ENCODE results near the gene ARHGAP15. TPM values are rescaled to one million over a fixed set of nuclear protein-coding genes. Genes with fewer than 3 reads are reported as not detected.

ARHGAP15 gene
- total and polyA plus RNA-seq, 2 donors from 2014 or later: 5.7 to 23.1 TPM

- H3K27me3 ChIP-seq (ENCODE audit: control insufficient read depth, insufficient read depth, low read length): no peaks in the 10 kb centered on the region
- intact Hi-C loops (cut with DNase I): no loop called here
- no peaks in the 10 kb centered on the region for H3K36me3 ChIP-seq (ENCODE audit: control insufficient read depth in 2 of 3, insufficient read depth in 3 of 3, low read length in 3 of 3)
- H3K4me3 ChIP-seq (ENCODE audit: low read length in 3 of 3): no peak overlapping the region
- FAIRE-seq: no peak
- no peak for DNase-seq
- no peak overlapping the region for H3K27ac ChIP-seq (ENCODE audit: low read depth in 2 of 2, low read length in 2 of 2)
- no peaks in the 10 kb centered on the region for H3K4me1 ChIP-seq (ENCODE audit: control insufficient read depth in 2 of 3, insufficient read depth in 2 of 3, low read depth in 1 of 3, low read length in 3 of 3)
- H3K9me3 ChIP-seq (ENCODE audit: control insufficient read depth in 2 of 3, insufficient read depth in 1 of 3, low read length in 3 of 3): no peaks in the 10 kb centered on the region
- no peak overlapping the region for H3K9ac ChIP-seq (ENCODE audit: low read length in 3 of 3)
- no peak for TF ChIP-seq CTCF (IDR thresholded peaks at IDR 0.05; ENCODE audit: borderline replicate concordance, extremely low read depth, insufficient read depth)
These were observed 571.6 kb downstream of the ARHGAP15 start for GRCh38 chr2:143700865-143701264.

GRCh38 chr2:143701785-143702184 is 572.6 kb downstream of the ARHGAP15 start:
- Histone ChIP-seq H3K9me3 (ENCODE audit: control insufficient read depth in 2 of 3, insufficient read depth in 1 of 3, low read length in 3 of 3) (no peaks in the 10 kb centered on the region), H3K27me3 (ENCODE audit: control insufficient read depth, insufficient read depth, low read length) (no peaks in the 10 kb centered on the region), H3K36me3 (ENCODE audit: control insufficient read depth in 2 of 3, insufficient read depth in 3 of 3, low read length in 3 of 3) (no peaks in the 10 kb centered on the region), H3K27ac (ENCODE audit: low read depth in 2 of 2, low read length in 2 of 2) (no peak overlapping the region), H3K4me3 (ENCODE audit: low read length in 3 of 3) (no peak overlapping the region), H3K9ac (ENCODE audit: low read length in 3 of 3) (no peak overlapping the region), H3K4me1 (ENCODE audit: control insufficient read depth in 2 of 3, insufficient read depth in 2 of 3, low read depth in 1 of 3, low read length in 3 of 3) (no peaks in the 10 kb centered on the region)
- intact Hi-C loops (cut with DNase I): no loop called here
- TF ChIP-seq CTCF (IDR thresholded peaks at IDR 0.05; ENCODE audit: borderline replicate concordance, extremely low read depth, insufficient read depth): no peak
- no peak for FAIRE-seq
- no peak for DNase-seq

- no peaks in the 10 kb centered on the region for H3K36me3 ChIP-seq (ENCODE audit: control insufficient read depth in 2 of 3, insufficient read depth in 3 of 3, low read length in 3 of 3)
- no peaks in the 10 kb centered on the region for H3K4me1 ChIP-seq (ENCODE audit: control insufficient read depth in 2 of 3, insufficient read depth in 2 of 3, low read depth in 1 of 3, low read length in 3 of 3)
- no peaks in the 10 kb centered on the region for H3K9me3 ChIP-seq (ENCODE audit: control insufficient read depth in 2 of 3, insufficient read depth in 1 of 3, low read length in 3 of 3)
- H3K4me3 ChIP-seq (ENCODE audit: low read length in 3 of 3): no peak overlapping the region
- no peak for FAIRE-seq
- TF ChIP-seq CTCF (IDR thresholded peaks at IDR 0.05; ENCODE audit: borderline replicate concordance, extremely low read depth, insufficient read depth): no peak
- H3K27me3 ChIP-seq (ENCODE audit: control insufficient read depth, insufficient read depth, low read length): no peaks in the 10 kb centered on the region
- no peak overlapping the region for H3K9ac ChIP-seq (ENCODE audit: low read length in 3 of 3)
- no peak for DNase-seq
- H3K27ac ChIP-seq (ENCODE audit: low read depth in 2 of 2, low read length in 2 of 2): no peak overlapping the region
- intact Hi-C loops (cut with DNase I): no loop called here
These were observed 573.7 kb downstream of the ARHGAP15 start for GRCh38 chr2:143702931-143703330.

- Histone ChIP-seq H3K4me3 (ENCODE audit: low read length in 3 of 3) (no peak overlapping the region), H3K4me1 (ENCODE audit: control insufficient read depth in 2 of 3, insufficient read depth in 2 of 3, low read depth in 1 of 3, low read length in 3 of 3) (no peaks in the 10 kb centered on the region), H3K27me3 (ENCODE audit: control insufficient read depth, insufficient read depth, low read length) (no peaks in the 10 kb centered on the region), H3K36me3 (ENCODE audit: control insufficient read depth in 2 of 3, insufficient read depth in 3 of 3, low read length in 3 of 3) (no peaks in the 10 kb centered on the region), H3K9ac (ENCODE audit: low read length in 3 of 3) (no peak overlapping the region), H3K27ac (ENCODE audit: low read depth in 2 of 2, low read length in 2 of 2) (no peak overlapping the region), H3K9me3 (ENCODE audit: control insufficient read depth in 2 of 3, insufficient read depth in 1 of 3, low read length in 3 of 3) (no peaks in the 10 kb centered on the region)
- intact Hi-C loops (cut with DNase I): no loop called here
- TF ChIP-seq CTCF (IDR thresholded peaks at IDR 0.05; ENCODE audit: borderline replicate concordance, extremely low read depth, insufficient read depth): no peak
- DNase-seq (no peak), FAIRE-seq (no peak)
These were observed 575.4 kb downstream of the ARHGAP15 start for GRCh38 chr2:143704451-143705106.

All from kidney (tissue), 14 donors.